ENCODE data around the gene MAP2K7.

The MAP2K7 gene

GRCh38 chr19:7908742-7909461, 5.2 kb downstream of the MAP2K7 start:
- no peak for TF ChIP-seq TAF1 (IDR thresholded peaks at IDR 0.05; ENCODE audit: low read depth)
- no peak for TF ChIP-seq RAD21 (IDR thresholded peaks at IDR 0.05; ENCODE audit: low read depth)

- no peak for TF ChIP-seq TCF12 (IDR thresholded peaks at IDR 0.05; ENCODE audit: low read depth)
- TF ChIP-seq EP300 (IDR thresholded peaks at IDR 0.05; ENCODE audit: borderline replicate concordance): no peak
- no peak for TF ChIP-seq USF1 (IDR thresholded peaks at IDR 0.05)
- no peak for TF ChIP-seq NFIC (IDR thresholded peaks at IDR 0.05)
- no peak for TF ChIP-seq CREB1 (IDR thresholded peaks at IDR 0.05; ENCODE audit: low read depth)
- TF ChIP-seq, protein P1, sequence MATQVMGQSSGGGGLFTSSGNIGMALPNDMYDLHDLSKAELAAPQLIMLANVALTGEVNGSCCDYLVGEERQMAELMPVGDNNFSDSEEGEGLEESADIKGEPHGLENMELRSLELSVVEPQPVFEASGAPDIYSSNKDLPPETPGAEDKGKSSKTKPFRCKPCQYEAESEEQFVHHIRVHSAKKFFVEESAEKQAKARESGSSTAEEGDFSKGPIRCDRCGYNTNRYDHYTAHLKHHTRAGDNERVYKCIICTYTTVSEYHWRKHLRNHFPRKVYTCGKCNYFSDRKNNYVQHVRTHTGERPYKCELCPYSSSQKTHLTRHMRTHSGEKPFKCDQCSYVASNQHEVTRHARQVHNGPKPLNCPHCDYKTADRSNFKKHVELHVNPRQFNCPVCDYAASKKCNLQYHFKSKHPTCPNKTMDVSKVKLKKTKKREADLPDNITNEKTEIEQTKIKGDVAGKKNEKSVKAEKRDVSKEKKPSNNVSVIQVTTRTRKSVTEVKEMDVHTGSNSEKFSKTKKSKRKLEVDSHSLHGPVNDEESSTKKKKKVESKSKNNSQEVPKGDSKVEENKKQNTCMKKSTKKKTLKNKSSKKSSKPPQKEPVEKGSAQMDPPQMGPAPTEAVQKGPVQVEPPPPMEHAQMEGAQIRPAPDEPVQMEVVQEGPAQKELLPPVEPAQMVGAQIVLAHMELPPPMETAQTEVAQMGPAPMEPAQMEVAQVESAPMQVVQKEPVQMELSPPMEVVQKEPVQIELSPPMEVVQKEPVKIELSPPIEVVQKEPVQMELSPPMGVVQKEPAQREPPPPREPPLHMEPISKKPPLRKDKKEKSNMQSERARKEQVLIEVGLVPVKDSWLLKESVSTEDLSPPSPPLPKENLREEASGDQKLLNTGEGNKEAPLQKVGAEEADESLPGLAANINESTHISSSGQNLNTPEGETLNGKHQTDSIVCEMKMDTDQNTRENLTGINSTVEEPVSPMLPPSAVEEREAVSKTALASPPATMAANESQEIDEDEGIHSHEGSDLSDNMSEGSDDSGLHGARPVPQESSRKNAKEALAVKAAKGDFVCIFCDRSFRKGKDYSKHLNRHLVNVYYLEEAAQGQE (IDR thresholded peaks at IDR 0.05; ENCODE audit: low read depth): no peak
- no peak for TF ChIP-seq YY1 (IDR thresholded peaks at IDR 0.05; ENCODE audit: low read depth)
- TF ChIP-seq TAF1 (IDR thresholded peaks at IDR 0.05; ENCODE audit: low read depth): no peak
- no peak for TF ChIP-seq CEBPB (IDR thresholded peaks at IDR 0.05)
- TF ChIP-seq MAX (IDR thresholded peaks at IDR 0.05): no peak
- no peak for TF ChIP-seq ZBTB7A (IDR thresholded peaks at IDR 0.05; ENCODE audit: low read depth)
- no peak for TF ChIP-seq RAD21 (IDR thresholded peaks at IDR 0.05; ENCODE audit: low read depth)
- TF ChIP-seq FOXM1 (IDR thresholded peaks at IDR 0.05; ENCODE audit: borderline replicate concordance, low read depth): no peak
- no peak for TF ChIP-seq TEAD4 (IDR thresholded peaks at IDR 0.05)
Measured at GRCh38 chr19:7909471-7910067, 5.9 kb downstream of the MAP2K7 start.

DNA sequence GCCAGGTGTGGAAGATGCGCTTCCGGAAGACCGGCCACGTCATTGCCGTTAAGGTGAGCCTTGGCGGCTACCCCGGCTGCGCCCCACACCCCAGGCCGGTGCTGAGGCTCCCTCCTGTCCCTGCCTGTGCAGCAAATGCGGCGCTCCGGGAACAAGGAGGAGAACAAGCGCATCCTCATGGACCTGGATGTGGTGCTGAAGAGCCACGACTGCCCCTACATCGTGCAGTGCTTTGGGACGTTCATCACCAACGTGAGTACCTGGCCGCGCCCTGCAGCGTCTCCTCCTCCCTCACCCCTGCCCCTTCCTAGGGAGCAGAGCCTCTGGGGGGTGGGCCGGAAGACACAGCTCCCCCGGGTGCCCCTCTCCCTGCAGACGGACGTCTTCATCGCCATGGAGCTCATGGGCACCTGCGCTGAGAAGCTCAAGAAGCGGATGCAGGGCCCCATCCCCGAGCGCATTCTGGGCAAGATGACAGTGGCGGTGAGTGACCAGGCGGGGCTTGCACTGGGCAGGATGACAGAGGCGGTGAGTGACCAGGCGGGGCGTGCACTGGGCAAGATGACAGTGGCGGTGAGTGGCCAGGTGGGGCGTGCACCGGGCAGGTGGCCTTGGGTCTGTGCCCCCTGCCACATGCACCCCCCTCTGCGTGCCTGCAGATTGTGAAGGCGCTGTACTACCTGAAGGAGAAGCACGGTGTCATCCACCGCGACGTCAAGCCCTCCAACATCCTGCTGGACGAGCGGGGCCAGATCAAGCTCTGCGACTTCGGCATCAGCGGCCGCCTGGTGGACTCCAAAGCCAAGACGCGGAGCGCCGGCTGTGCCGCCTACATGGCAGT, 6.9 kb downstream of the MAP2K7 start:
- TF ChIP-seq ZBTB7A (IDR thresholded peaks at IDR 0.05; ENCODE audit: low read depth) (no peak), RAD21 (IDR thresholded peaks at IDR 0.05; ENCODE audit: low read depth) (no peak), TCF12 (IDR thresholded peaks at IDR 0.05; ENCODE audit: low read depth) (no peak), TAF1 (IDR thresholded peaks at IDR 0.05; ENCODE audit: low read depth) (no peak), YY1 (IDR thresholded peaks at IDR 0.05; ENCODE audit: low read depth) (no peak), TEAD4 (IDR thresholded peaks at IDR 0.05) (no peak), USF1 (IDR thresholded peaks at IDR 0.05) (no peak), FOXM1 (IDR thresholded peaks at IDR 0.05; ENCODE audit: borderline replicate concordance, low read depth) (no peak), EP300 (IDR thresholded peaks at IDR 0.05; ENCODE audit: borderline replicate concordance) (no peak), CEBPB (IDR thresholded peaks at IDR 0.05) (no peak), NFIC (IDR thresholded peaks at IDR 0.05) (no peak), CREB1 (IDR thresholded peaks at IDR 0.05; ENCODE audit: low read depth) (no peak)
- TF ChIP-seq, protein P1 (IDR thresholded peaks at IDR 0.05; ENCODE audit: low read depth): no peak

DNA sequence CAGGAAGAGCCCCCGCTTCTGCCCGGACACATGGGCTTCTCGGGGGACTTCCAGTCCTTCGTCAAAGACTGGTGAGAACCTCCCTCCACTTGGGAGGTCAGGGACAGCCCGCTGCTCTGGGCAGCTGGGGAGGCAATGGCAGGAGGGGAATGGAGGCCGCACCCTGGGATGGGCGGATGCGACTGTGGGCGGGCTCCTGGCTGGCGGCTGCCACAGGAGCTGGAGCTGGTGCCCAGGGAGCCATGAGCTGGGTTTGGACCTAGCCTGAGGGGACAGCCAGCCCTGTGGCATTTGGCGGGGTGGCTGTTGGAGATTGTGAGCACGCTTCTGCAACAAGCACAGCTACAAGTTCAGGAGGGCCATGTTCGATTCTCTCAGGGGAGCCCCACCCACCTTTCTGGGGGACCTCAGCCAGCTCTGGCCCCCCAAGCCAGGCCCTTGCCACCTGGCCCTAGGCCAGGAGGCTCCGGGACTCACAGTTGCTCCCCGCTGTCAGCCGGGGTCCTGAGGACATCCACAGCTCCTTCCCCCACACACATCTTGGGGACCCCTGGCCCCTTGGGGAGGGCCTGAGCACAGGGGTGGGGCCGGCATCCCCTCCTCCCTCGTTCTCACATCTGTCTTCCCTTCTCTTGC, 7.9 kb downstream of the MAP2K7 start:
- TF ChIP-seq TAF1 (IDR thresholded peaks at IDR 0.05; ENCODE audit: low read depth) (no peak), CEBPB (IDR thresholded peaks at IDR 0.05) (no peak), FOXM1 (IDR thresholded peaks at IDR 0.05; ENCODE audit: borderline replicate concordance, low read depth) (no peak), ZBTB7A (IDR thresholded peaks at IDR 0.05; ENCODE audit: low read depth) (no peak), RAD21 (IDR thresholded peaks at IDR 0.05; ENCODE audit: low read depth) (no peak), CREB1 (IDR thresholded peaks at IDR 0.05; ENCODE audit: low read depth) (no peak), TEAD4 (IDR thresholded peaks at IDR 0.05) (no peak), EGR1 (IDR thresholded peaks at IDR 0.05) (no peak)

DNA sequence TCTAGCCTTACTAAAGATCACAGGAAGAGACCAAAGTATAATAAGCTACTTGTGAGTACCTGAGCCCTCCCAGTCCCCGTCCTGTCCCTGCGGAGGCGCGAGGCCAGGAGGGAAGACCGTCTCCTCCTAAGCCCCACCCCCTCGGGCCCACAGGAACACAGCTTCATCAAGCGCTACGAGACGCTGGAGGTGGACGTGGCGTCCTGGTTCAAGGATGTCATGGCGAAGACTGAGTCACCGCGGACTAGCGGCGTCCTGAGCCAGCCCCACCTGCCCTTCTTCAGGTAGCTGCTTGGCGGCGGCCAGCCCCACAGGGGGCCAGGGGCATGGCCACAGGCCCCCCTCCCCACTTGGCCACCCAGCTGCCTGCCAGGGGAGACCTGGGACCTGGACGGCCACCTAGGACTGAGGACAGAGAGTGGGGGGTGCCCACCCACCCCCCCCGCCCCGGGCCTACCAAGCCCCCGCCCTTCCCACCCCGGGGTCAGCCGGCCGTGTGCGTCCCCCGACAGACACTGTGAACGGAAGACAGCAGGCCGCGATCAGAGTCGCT, 8.5 kb downstream of the MAP2K7 start:
- TF ChIP-seq RAD21 (IDR thresholded peaks at IDR 0.05; ENCODE audit: low read depth) (no peak), TAF1 (IDR thresholded peaks at IDR 0.05; ENCODE audit: low read depth) (no peak), YY1 (IDR thresholded peaks at IDR 0.05; ENCODE audit: low read depth) (no peak), TCF12 (IDR thresholded peaks at IDR 0.05; ENCODE audit: low read depth) (no peak), ZBTB7A (IDR thresholded peaks at IDR 0.05; ENCODE audit: low read depth) (no peak), CREB1 (IDR thresholded peaks at IDR 0.05; ENCODE audit: low read depth) (no peak), MAX (IDR thresholded peaks at IDR 0.05) (no peak), FOXM1 (IDR thresholded peaks at IDR 0.05; ENCODE audit: borderline replicate concordance, low read depth) (no peak), TEAD4 (IDR thresholded peaks at IDR 0.05) (no peak), EGR1 (IDR thresholded peaks at IDR 0.05) (no peak), NFIC (IDR thresholded peaks at IDR 0.05) (no peak), EP300 (IDR thresholded peaks at IDR 0.05; ENCODE audit: borderline replicate concordance) (no peak), CEBPB (IDR thresholded peaks at IDR 0.05) (no peak), USF1 (IDR thresholded peaks at IDR 0.05) (no peak)
- TF ChIP-seq, protein P1 (IDR thresholded peaks at IDR 0.05; ENCODE audit: low read depth): no peak

Measured in Ishikawa (cell line).